ENCODE data around the gene UBE2M. TPM values are rescaled to one million over a fixed set of nuclear protein-coding genes. Genes with fewer than 3 reads are reported as not detected.
"Not testable (repeated sequence)": the region's sequence is repeated elsewhere in the genome, so short reads cannot be mapped to it uniquely, and the experiment has no call there.

The UBE2M gene
- total RNA-seq, 5 donors from 2014 or later (not counting 1 experiment from before 2014, with no cell fraction given), result 35.6 to 53.5 (median 48.6) TPM

DNA sequence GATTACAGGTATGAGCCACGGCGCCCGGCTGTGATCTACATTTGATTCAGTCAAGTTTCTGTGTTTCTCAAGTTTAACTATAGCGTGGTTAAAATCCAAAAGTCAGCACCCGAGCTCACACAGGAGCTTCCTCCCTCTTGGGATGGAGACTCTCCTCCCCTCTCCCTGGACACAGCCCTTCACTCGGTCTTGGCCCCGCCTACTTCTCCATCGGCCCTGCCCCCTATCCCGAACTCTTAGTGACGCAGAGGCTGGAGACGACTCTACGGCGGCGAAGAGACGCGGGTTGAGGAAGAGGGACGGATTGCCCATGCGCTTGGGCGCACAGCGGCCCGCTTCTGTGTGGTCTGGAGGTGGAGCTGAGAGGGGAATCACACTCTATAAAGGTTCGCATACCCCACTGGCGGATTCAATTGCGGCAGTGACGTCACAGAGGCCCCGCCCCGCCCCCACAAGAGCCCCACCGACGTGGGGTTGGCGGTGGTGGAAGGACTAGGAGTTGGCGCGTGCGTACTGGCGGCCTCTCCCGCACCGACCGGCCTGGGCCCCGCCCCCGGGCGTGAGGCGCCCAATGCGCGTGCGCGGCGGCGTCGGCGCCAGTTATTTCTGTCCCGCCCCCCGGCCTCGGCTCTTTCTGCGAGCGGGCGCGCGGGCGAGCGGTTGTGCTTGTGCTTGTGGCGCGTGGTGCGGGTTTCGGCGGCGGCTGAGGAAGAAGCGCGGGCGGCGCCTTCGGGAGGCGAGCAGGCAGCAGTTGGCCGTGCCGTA, 14.4 kb downstream of the UBE2M start, which contains the start of gene TRIM28:
Gene TRIM28, plus strand, starts transcription at position 239 of the 765 bp plus-strand sequence. CDS start 694 bp downstream, outside the sequence.
- Mint-ChIP-seq H3K27ac (peak within 1 kb of the TSS; percentile 98), H3K27me3 (no peaks in the 10 kb centered on the region), H3K9me3 (no peaks in the 10 kb centered on the region), H3K4me1 (peaks cover 36 to 44% (median 39%) of the 10 kb centered on the region in 3 donors), H3K4me3 (peak within 1 kb of the TSS; percentile 90 to 95 (median 91)), H3K36me3 (peaks cover 19% of the 10 kb centered on the region)
- Histone ChIP-seq H3K4me3 (ENCODE audit: control insufficient read depth in 1 of 2, extremely low read depth in 1 of 2, low read length in 1 of 2) (peak within 1 kb of the TSS; percentile 70 to 89), H3K27ac (ENCODE audit: low read length) (peak within 1 kb of the TSS; percentile 97), H3K36me3 (ENCODE audit: control insufficient read depth in 2 of 2, extremely low read depth in 1 of 2, insufficient read depth in 1 of 2, low read length in 1 of 2) (peaks cover 6 to 30% of the 10 kb centered on the region in 2 donors), H3K4me1 (ENCODE audit: control insufficient read depth in 1 of 2, extremely low read depth in 1 of 2, insufficient read depth in 2 of 2, low read length in 2 of 2) (peaks cover 12 to 45% of the 10 kb centered on the region in 2 experiments), H3K9me3 (no peaks in the 10 kb centered on the region), H3K27me3 (replicated peaks in 1 of 2; ENCODE audit: control insufficient read depth in 2 of 2, extremely low read depth in 1 of 2, insufficient read depth in 2 of 2, low read length in 1 of 2) (peaks cover 0 to 19% of the 10 kb centered on the region in 2 experiments)
- ATAC-seq (replicated peaks in 1 of 4), result peak; percentile 85 to 89 (median 86)
- DNase-seq, result peak; percentile 99 to 100 (median 100)
- WGBS (ENCODE audit: insufficient coverage), result 1% methylated on average over 51 of the region's 73 CpGs
- ChIA-PET CTCF (interaction anchor here in 1 of 2 donors (1.0 to 1.9 kb wide), 4 partner anchors 11 to 30 kb away, joined by 3 to 13 read pairs (median 4); partner anchors contain the start of genes CHMP2A and ZBTB45), POLR2A (interaction anchor here in 1 of 2 donors (0.5 to 1.4 kb wide), 3 partner anchors 15 to 83 kb away, joined by 3 to 6 read pairs (median 3); partner anchors contain the start of genes UBE2M and ZBTB45)

- H3K4me3 ChIP-seq (ENCODE audit: control insufficient read depth in 1 of 2, extremely low read depth in 1 of 2, low read length in 1 of 2); ATAC-seq (replicated peaks in 1 of 4); DNase-seq; H3K27ac Mint-ChIP-seq; H3K9me3 Mint-ChIP-seq; H3K27ac ChIP-seq (ENCODE audit: low read length); H3K27me3 Mint-ChIP-seq; H3K9me3 ChIP-seq: not testable (repeated sequence)
- peaks cover 13% of the 10 kb centered on the region for H3K36me3 Mint-ChIP-seq
- POLR2A ChIA-PET, result interaction anchor here in 1 of 2 donors (1.4 kb wide), 1 partner anchor 23 kb away, joined by 3 read pairs; the partner anchor contains the start of gene ZBTB45
- 91% methylated on average over 15 of the region's 18 CpGs for WGBS (ENCODE audit: insufficient coverage)
- CTCF ChIA-PET, result interaction anchor here in 1 of 2 donors (1.4 to 1.9 kb wide), 2 partner anchors 12 to 22 kb away, joined by 3 to 13 read pairs; partner anchors contain the start of genes CHMP2A and ZBTB45
- H3K4me1 ChIP-seq (ENCODE audit: control insufficient read depth in 1 of 2, extremely low read depth in 1 of 2, insufficient read depth in 2 of 2, low read length in 2 of 2), result peaks cover 15 to 47% of the 10 kb centered on the region in 2 experiments
- H3K27me3 ChIP-seq (replicated peaks in 1 of 2; ENCODE audit: control insufficient read depth in 2 of 2, extremely low read depth in 1 of 2, insufficient read depth in 2 of 2, low read length in 1 of 2), result peaks cover 0 to 31% of the 10 kb centered on the region in 2 experiments
- H3K4me1 Mint-ChIP-seq, result peaks cover 35 to 45% (median 39%) of the 10 kb centered on the region in 3 donors
- peak overlapping the region in 2 of 3 donors; percentile 21 to 95 for H3K4me3 Mint-ChIP-seq
- peaks cover 3 to 18% of the 10 kb centered on the region in 2 donors for H3K36me3 ChIP-seq (ENCODE audit: control insufficient read depth in 2 of 2, extremely low read depth in 1 of 2, insufficient read depth in 1 of 2, low read length in 1 of 2)
Measured at GRCh38 chr19:58542641-58543372, 15.6 kb downstream of the UBE2M start.

DNA sequence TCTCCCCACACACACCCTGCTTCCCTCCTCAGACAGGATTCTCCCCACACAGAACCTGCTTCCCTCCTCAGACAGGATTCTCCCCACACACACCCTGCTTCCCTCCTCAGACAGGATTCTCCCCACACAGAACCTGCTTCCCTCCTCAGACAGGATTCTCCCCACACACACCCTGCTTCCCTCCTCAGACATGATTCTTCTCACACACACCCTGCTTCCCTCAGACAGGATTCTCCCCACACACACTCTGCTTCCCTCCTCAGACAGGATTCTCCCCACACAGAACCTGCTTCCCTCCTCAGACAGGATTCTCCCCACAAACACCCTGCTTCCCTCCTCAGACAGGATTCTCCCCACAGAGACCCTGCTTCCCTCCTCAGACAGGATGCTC, 19.2 kb downstream of the UBE2M start:
- H3K36me3 ChIP-seq (ENCODE audit: control insufficient read depth in 2 of 2, extremely low read depth in 1 of 2, insufficient read depth in 1 of 2, low read length in 1 of 2); H3K4me3 ChIP-seq (ENCODE audit: control insufficient read depth in 1 of 2, extremely low read depth in 1 of 2, low read length in 1 of 2); DNase-seq; H3K27me3 Mint-ChIP-seq; CTCF ChIA-PET; H3K9me3 Mint-ChIP-seq; H3K9me3 ChIP-seq; ATAC-seq (replicated peaks in 1 of 4); H3K27ac ChIP-seq (ENCODE audit: low read length); H3K27ac Mint-ChIP-seq; POLR2A ChIA-PET; H3K36me3 Mint-ChIP-seq: not testable (repeated sequence)
- H3K27me3 ChIP-seq (replicated peaks in 1 of 2; ENCODE audit: control insufficient read depth in 2 of 2, extremely low read depth in 1 of 2, insufficient read depth in 2 of 2, low read length in 1 of 2), result peaks cover 0 to 51% of the 10 kb centered on the region in 2 experiments
- H3K4me1 ChIP-seq (ENCODE audit: control insufficient read depth in 1 of 2, extremely low read depth in 1 of 2, insufficient read depth in 2 of 2, low read length in 2 of 2), result peaks cover 3 to 23% of the 10 kb centered on the region in 2 experiments
- Mint-ChIP-seq H3K4me1 (peaks cover 15 to 18% (median 16%) of the 10 kb centered on the region in 3 donors), H3K4me3 (peak overlapping the region in 1 of 3 donors; percentile 67)

GRCh38 chr19:58538257-58539168, 19.9 kb downstream of the UBE2M start:
- Histone ChIP-seq H3K4me3 (ENCODE audit: control insufficient read depth in 1 of 2, extremely low read depth in 1 of 2, low read length in 1 of 2) (peak overlapping the region; percentile 36 to 47), H3K27me3 (replicated peaks in 1 of 2; ENCODE audit: control insufficient read depth in 2 of 2, extremely low read depth in 1 of 2, insufficient read depth in 2 of 2, low read length in 1 of 2) (peaks cover 0 to 51% of the 10 kb centered on the region in 2 experiments), H3K27ac (ENCODE audit: low read length) (no peak overlapping the region), H3K4me1 (ENCODE audit: control insufficient read depth in 1 of 2, extremely low read depth in 1 of 2, insufficient read depth in 2 of 2, low read length in 2 of 2) (peaks cover 3 to 20% of the 10 kb centered on the region in 2 experiments), H3K36me3 (ENCODE audit: control insufficient read depth in 2 of 2, extremely low read depth in 1 of 2, insufficient read depth in 1 of 2, low read length in 1 of 2) (no peaks in the 10 kb centered on the region), H3K9me3 (no peaks in the 10 kb centered on the region)
- H3K4me1 Mint-ChIP-seq, result peaks cover 9 to 13% (median 11%) of the 10 kb centered on the region in 3 donors
- POLR2A ChIA-PET, result interaction anchor here in 1 of 2 donors (0.7 kb wide), 1 partner anchor 33 kb away, joined by 4 read pairs; no protein-coding TSS in a partner anchor
- peak overlapping the region; percentile 49 to 67 (median 66) for H3K4me3 Mint-ChIP-seq
- CTCF ChIA-PET, result no interaction called here
- WGBS (ENCODE audit: insufficient coverage), result 3% methylated on average over 41 of the region's 55 CpGs
- ATAC-seq (replicated peaks in 1 of 4), result peak; percentile 72 to 85 (median 82)
- H3K36me3 Mint-ChIP-seq, result no peaks in the 10 kb centered on the region
- no peaks in the 10 kb centered on the region for H3K9me3 Mint-ChIP-seq
- H3K27ac Mint-ChIP-seq, result peak overlapping the region in 1 of 2 donors; percentile 72
- DNase-seq, result peak in 13 of 35 experiments; percentile 23 to 58 (median 36)
- peaks cover 0 to 5% of the 10 kb centered on the region in 2 donors for H3K27me3 Mint-ChIP-seq

DNA sequence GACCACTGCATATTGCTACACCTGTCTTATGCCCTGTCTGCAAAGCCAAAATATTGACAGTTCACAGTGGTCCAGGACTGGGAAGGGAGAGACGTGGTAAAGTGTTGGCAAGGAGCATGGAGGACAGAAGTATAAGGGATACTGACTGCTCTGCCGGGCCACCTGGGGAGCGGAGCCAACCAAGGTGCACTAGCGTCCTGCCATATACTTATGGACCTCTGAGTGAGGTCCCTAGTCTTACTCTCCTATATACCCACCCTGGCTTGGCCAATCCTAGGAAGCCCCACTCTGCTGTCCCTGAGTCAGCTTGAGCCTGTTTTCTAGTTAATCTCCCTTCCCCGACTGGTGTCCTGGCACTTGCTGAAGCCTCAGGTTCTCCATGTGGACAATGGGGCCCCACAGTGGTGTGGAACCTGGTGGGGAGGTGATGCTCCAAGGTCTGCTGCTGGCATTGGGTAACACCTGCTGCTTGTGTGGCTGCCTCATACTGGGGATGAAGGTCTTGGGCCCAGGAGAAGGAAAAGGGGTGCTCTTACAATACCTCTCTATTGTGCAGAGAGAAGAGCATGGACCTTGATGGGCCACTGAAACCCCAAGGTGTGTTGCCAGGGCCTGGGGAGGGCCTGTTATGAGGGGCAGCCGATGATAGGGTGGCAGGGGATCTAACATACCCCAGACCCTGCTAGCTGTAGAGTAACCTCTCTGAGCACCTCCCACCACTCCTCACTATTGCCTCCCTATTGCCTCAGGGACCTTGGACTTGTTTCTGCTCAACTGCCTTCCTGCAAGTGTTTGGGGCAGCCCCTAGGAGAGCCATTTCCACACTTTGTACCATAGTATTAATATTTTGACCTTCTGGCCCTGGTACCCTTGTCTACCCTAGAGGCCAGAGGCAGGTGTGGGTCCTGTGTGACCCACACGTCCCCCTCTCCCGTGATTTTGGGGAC, 21.3 kb downstream of the UBE2M start:
- Mint-ChIP-seq H3K4me1 (peaks cover 6 to 12% (median 9%) of the 10 kb centered on the region in 3 donors), H3K27me3 (peaks cover 0 to 7% of the 10 kb centered on the region in 2 donors), H3K27ac (no peak overlapping the region), H3K9me3 (no peaks in the 10 kb centered on the region), H3K4me3 (peak overlapping the region; percentile 17 to 67 (median 66)), H3K36me3 (no peaks in the 10 kb centered on the region)
- ChIA-PET POLR2A (no interaction called here), CTCF (no interaction called here)
- 100% methylated on average over 2 of the region's 8 CpGs for WGBS (ENCODE audit: insufficient coverage)
- H3K4me3 ChIP-seq (ENCODE audit: control insufficient read depth in 1 of 2, extremely low read depth in 1 of 2, low read length in 1 of 2), result no peak overlapping the region
- no peak for ATAC-seq (replicated peaks in 1 of 4)
- peaks cover 3 to 16% of the 10 kb centered on the region in 2 experiments for H3K4me1 ChIP-seq (ENCODE audit: control insufficient read depth in 1 of 2, extremely low read depth in 1 of 2, insufficient read depth in 2 of 2, low read length in 2 of 2)
- H3K27me3 ChIP-seq (replicated peaks in 1 of 2; ENCODE audit: control insufficient read depth in 2 of 2, extremely low read depth in 1 of 2, insufficient read depth in 2 of 2, low read length in 1 of 2), result peaks cover 0 to 43% of the 10 kb centered on the region in 2 experiments
- no peaks in the 10 kb centered on the region for H3K9me3 ChIP-seq
- no peak for DNase-seq
- no peak overlapping the region for H3K27ac ChIP-seq (ENCODE audit: low read length)
- no peaks in the 10 kb centered on the region for H3K36me3 ChIP-seq (ENCODE audit: control insufficient read depth in 2 of 2, extremely low read depth in 1 of 2, insufficient read depth in 1 of 2, low read length in 1 of 2)
